GM19397 (cell line): ENCODE results near the gene TTC28.

Experiments
- ATAC-seq: cut with Tn5 transposase; IDR thresholded peaks from one replicate; pipeline ENCODE4 v1.9.1; 2021; ENCODE audit warnings: mild to moderate bottlenecking, moderate library complexity; ENCODE audit not compliant: unreplicated experiment

TTC28 gene

GRCh38 chr22:27985323-27986275 is 694.0 kb downstream of the TTC28 start:
- ATAC-seq, result no peak

- no peak for ATAC-seq
Observed at GRCh38 chr22:27984723-27985122, 694.9 kb downstream of the TTC28 start.

GRCh38 chr22:27984001-27984695 is 695.5 kb downstream of the TTC28 start:
- ATAC-seq, result no peak

- ATAC-seq, result no peak
Observed at GRCh38 chr22:27983361-27983791, 696.3 kb downstream of the TTC28 start.

GRCh38 chr22:27982630-27983180 is 696.9 kb downstream of the TTC28 start:
- no peak for ATAC-seq

- no peak for ATAC-seq
Observed at GRCh38 chr22:27982106-27982505, 697.5 kb downstream of the TTC28 start.

GRCh38 chr22:27980424-27981148 is 699.1 kb downstream of the TTC28 start:
- no peak for ATAC-seq

- ATAC-seq, result no peak
Observed at GRCh38 chr22:27978802-27979201, 700.8 kb downstream of the TTC28 start.

GRCh38 chr22:27978317-27978716 is 701.3 kb downstream of the TTC28 start:
- no peak for ATAC-seq

GRCh38 chr22:27976586-27976985 is 703.1 kb downstream of the TTC28 start:
- no peak for ATAC-seq

GRCh38 chr22:27975381-27976013 is 704.1 kb downstream of the TTC28 start:
- no peak for ATAC-seq

- no peak for ATAC-seq
Observed at GRCh38 chr22:27973846-27974245, 705.8 kb downstream of the TTC28 start.

GRCh38 chr22:27972732-27973698 is 706.6 kb downstream of the TTC28 start:
- no peak for ATAC-seq

- ATAC-seq, result no peak
Observed at GRCh38 chr22:27971926-27972325, 707.7 kb downstream of the TTC28 start.

GRCh38 chr22:27970596-27971220 is 708.9 kb downstream of the TTC28 start:
- ATAC-seq, result no peak

- no peak for ATAC-seq
Observed at GRCh38 chr22:27966168-27967064, 713.2 kb downstream of the TTC28 start.

- ATAC-seq, result no peak
Observed at GRCh38 chr22:27962268-27963044, 717.2 kb downstream of the TTC28 start.
